K562 (cell line): Measurements from ENCODE around the gene ANKRD12. TPM values are rescaled to one million over a fixed set of nuclear protein-coding genes. Genes with fewer than 3 reads are reported as not detected.
A peak's percentile ranks its signal among the peaks of the same experiment; 100 is the strongest.

Source experiments
- ATAC-seq: fragments of 200-7000 bp; cut with Tn5 transposase; 3 replicates; pipeline ENCODE4 v1.9.1; 2020; ENCODE audit warnings: moderate library complexity
- BruUV-seq: library from RNA; stranded (reverse); fragments of 400-500 nt; replicated peaks from 2 replicates; lab custom pipeline; 2021; lab: Mats Ljungman, UMichigan
- CTCF ChIA-PET: fragments of 300-600 bp; formaldehyde crosslinking; extraction: SDS; loops from one replicate; lab custom pipeline; 2021; ENCODE audit warnings: low intra/inter-chr PET ratio; lab: Yijun Ruan, JAX
- POLR2A ChIA-PET: fragments of 300-600, 350-650 bp; sonication (Branson Sonifier 250); formaldehyde crosslinking; extraction: SDS; loops from one replicate; lab custom pipeline; 2021; ENCODE audit warnings: antibody characterized with exemption, inconsistent platforms; lab: Yijun Ruan, JAX
- DNase-seq, 4 experiments: peaks; one replicate each; pipeline versions ENCODE4 v3.0.0 to v3.0.0-alpha.2; 2011 to 2018; ENCODE audit warnings: low spot score in 3 of 4, mixed read lengths in 3 of 4; ENCODE audit errors: extremely low read depth in 1 of 4
- FAIRE-seq: peaks from 2 replicates; lab custom pipeline; 2011; peaks lifted over from hg19 to GRCh38; lab: Jason Lieb, UNC
- H2AFZ ChIP-seq: 2 replicates; pipeline ENCODE4 v1.6.0; 2011; ENCODE audit warnings: low read depth, low read length, control low read depth, inconsistent platforms
- H3K27ac ChIP-seq: fragments of 200-600 bp; 3 replicates; pipeline ENCODE4 v1.8.0; 2011; ENCODE audit warnings: low read depth, mild to moderate bottlenecking, control low read depth, inconsistent platforms, low read length, moderate library complexity, mixed read lengths; ENCODE audit errors: extremely low read depth
- H3K27me3 ChIP-seq, 2 experiments: fragments of 300-600 bp in 1 of 2; 2 replicates in 1 of 2; 3 replicates in 1 of 2; pipeline versions ENCODE4 v1.6.0 to v1.8.0; 2011; ENCODE audit warnings: inconsistent platforms in 2 of 2, low read length in 2 of 2, mild to moderate bottlenecking in 1 of 2, mixed read lengths in 1 of 2, moderate library complexity in 1 of 2; ENCODE audit not compliant: control insufficient read depth in 2 of 2, insufficient read depth in 2 of 2
- H3K36me3 ChIP-seq: fragments of 300-600 bp; 3 replicates; pipeline ENCODE4 v1.8.0; 2011; ENCODE audit warnings: mild to moderate bottlenecking, low read length, inconsistent platforms; ENCODE audit not compliant: control insufficient read depth, insufficient read depth
- H3K4me1 ChIP-seq, 2 experiments: fragments of 200-600 bp in 1 of 2; replicated peaks in 1 of 2; 2 replicates in 1 of 2; 3 replicates in 1 of 2; pipeline versions ENCODE4 v1.5.1 to v1.8.0; 2011; ENCODE audit warnings: inconsistent platforms in 2 of 2, low read length in 2 of 2, mild to moderate bottlenecking in 1 of 2, mixed read lengths in 1 of 2, moderate library complexity in 1 of 2; ENCODE audit not compliant: control insufficient read depth in 2 of 2, insufficient read depth in 2 of 2
- H3K4me2 ChIP-seq: 2 replicates; pipeline ENCODE4 v1.6.1; 2011; ENCODE audit warnings: low read length, control low read depth, inconsistent platforms, mixed read lengths; ENCODE audit not compliant: insufficient read depth
- H3K4me3 ChIP-seq: fragments of 200-600 bp; sonication (generic), shearing (Covaris generic); 2 replicates; pipeline ENCODE4 v1.5.1; 2016; ENCODE audit warnings: control low read depth, inconsistent platforms
- H3K79me2 ChIP-seq: fragments of 200-600 bp; 3 replicates; pipeline ENCODE4 v1.8.0; 2011; ENCODE audit warnings: low read length, inconsistent platforms; ENCODE audit not compliant: control insufficient read depth, insufficient read depth
- H3K9ac ChIP-seq, 2 experiments: 2 replicates each; pipeline versions ENCODE4 v1.6.0 to v1.6.1; 2011; ENCODE audit warnings: low read depth in 2 of 2, low read length in 2 of 2, control low read depth in 1 of 2, inconsistent platforms in 1 of 2, mild to moderate bottlenecking in 1 of 2, mixed read lengths in 1 of 2; ENCODE audit not compliant: insufficient read depth in 1 of 2
- H3K9me1 ChIP-seq: one replicate; pipeline ENCODE4 v1.6.0; 2011; ENCODE audit warnings: inconsistent platforms, mild to moderate bottlenecking, low read length, moderate library complexity; ENCODE audit not compliant: control insufficient read depth, insufficient read depth
- H3K9me3 ChIP-seq: replicated peaks from 2 replicates; pipeline ENCODE4 v1.5.1; 2011; ENCODE audit warnings: low read depth, low read length, inconsistent platforms; ENCODE audit not compliant: control insufficient read depth, insufficient read depth
- H4K20me1 ChIP-seq: replicated peaks from 2 replicates; pipeline ENCODE4 v1.6.1; 2011; ENCODE audit warnings: low read length, inconsistent platforms, mixed read lengths; ENCODE audit not compliant: control insufficient read depth, insufficient read depth
- ATF1 ChIP-seq, 2 experiments: fragments of 450-650 bp in 1 of 2; IDR thresholded peaks; 2 replicates each; pipeline ENCODE4 v1.6.1; 2016; ENCODE audit warnings: missing compliant biosample characterization in 1 of 2, missing genetic modification characterization in 1 of 2
- CBFA2T3 ChIP-seq: fragments of 450-650 bp; IDR thresholded peaks from 2 replicates; pipeline ENCODE4 v1.6.1; 2017
- MEIS2 ChIP-seq: fragments of 450-650 bp; IDR thresholded peaks from 2 replicates; pipeline ENCODE4 v1.6.1; 2014; ENCODE audit warnings: mild to moderate bottlenecking; ENCODE audit not compliant: partially characterized antibody
- NCOR1 ChIP-seq: fragments of 450-650 bp; IDR thresholded peaks from 2 replicates; pipeline ENCODE4 v1.6.1; 2016; ENCODE audit warnings: mild to moderate bottlenecking, moderate library complexity
- RBM15 ChIP-seq: fragments of 200-400 bp; formaldehyde crosslinking; IDR thresholded peaks from 2 replicates; pipeline ENCODE4 v1.6.1; 2018; ENCODE audit warnings: mild to moderate bottlenecking, low read length, moderate library complexity; ENCODE audit not compliant: insufficient read depth
- TEAD4 ChIP-seq, 2 experiments: sonication (generic) in 1 of 2; formaldehyde crosslinking in 1 of 2; IDR thresholded peaks; 2 replicates each; pipeline versions ENCODE4 v1.6.1 to v1.8.0; 2012 to 2022; ENCODE audit warnings: borderline replicate concordance in 1 of 2, inconsistent platforms in 1 of 2, low read length in 1 of 2, mild to moderate bottlenecking in 1 of 2, missing genetic modification reagents in 1 of 2
- WGBS: fragments of 100-300 bp; shearing (Covaris generic); methylation state at CpG from one replicate; pipeline ENCODE4 v1.1.6; 2016; ENCODE audit warnings: low coverage, mixed read lengths; ENCODE audit not compliant: insufficient coverage; ENCODE audit errors: missing lambda C conversion rate; 5-methylcytosine and 5-hydroxymethylcytosine counted together
- in situ Hi-C: fragments of 300-500 bp; cut with MboI; formaldehyde crosslinking; loops from 4 replicates; pipeline ENCODE4 v1.15.0; 2018; ENCODE audit warnings: inconsistent platforms, mixed read lengths
- intact Hi-C: fragments of 100-400 bp; cut with micrococcal nuclease; formaldehyde crosslinking; loops from 2 replicates; pipeline ENCODE4 v1.14.2; 2022
- polyA plus RNA-seq, 8 experiments: library from polyadenylated mRNA; depleted of rRNA in 4 of 8; stranded (reverse) in 5 of 8; unstranded in 3 of 8; fragments of >200 nt; fragmentation: Nextera tagmentation in 2 of 8; fragmentation: Illumina TruSeq in 1 of 8; extraction: Ambion mirVana in 2 of 8; extraction: Trizol in 1 of 8; gene quantifications; 2 replicates each; pipeline versions ENCODE4 v1.2.1 to v1.2.3, GENCODE V29; 2011 to 2014; ENCODE audit warnings: inconsistent platforms in 1 of 8, missing spikeins in 1 of 8
- total RNA-seq, 7 experiments: library from RNA; depleted of rRNA in 6 of 7; stranded (reverse); fragments of >200 nt in 6 of 7; fragmentation: Illumina TruSeq in 2 of 7; extraction: Trizol in 2 of 7; gene quantifications; 2 replicates each; pipeline versions ENCODE4 v1.2.1 to v1.2.3, GENCODE V29; 2011 to 2021; ENCODE audit warnings: low replicate concordance in 1 of 7
- TF ChIP-seq, protein P1 (sequence below): fragments of 450-650 bp; IDR thresholded peaks from 2 replicates; pipeline ENCODE4 v1.6.1; 2016

The ANKRD12 gene
- total and polyA plus RNA-seq, 9 of the 15 experiments (the other 6 are each of a cell fraction or from before 2014, with no cell fraction given) = 6.6 to 28.2 (median 16.0) TPM

GRCh38 chr18:9189491-9189890 lies 52.9 kb downstream of the ANKRD12 start:
- Histone ChIP-seq H2AFZ (no peak overlapping the region), H3K9me3 (no peaks in the 10 kb centered on the region), H3K4me2 (no peak overlapping the region), H3K9me1 (no peaks in the 10 kb centered on the region), H3K27ac (0 out of 3 replicates have a peak overlapping the region, but pooled peaks have one; percentile 7), H3K27me3 (no peaks in the 10 kb centered on the region), H3K79me2 (peaks cover 25% of the 10 kb centered on the region), H3K9ac (no peak overlapping the region), H3K36me3 (peaks cover 24% of the 10 kb centered on the region), H3K4me3 (no peak overlapping the region), H3K4me1 (peaks cover 3 to 30% of the 10 kb centered on the region in 2 experiments; a peak in 3 of 5 replicates), H4K20me1 (no peaks in the 10 kb centered on the region; the same call in 1 of the 2 replicates)
- peak; percentile 19; the same call in 2 of the 3 replicates for ATAC-seq
- 2% methylated on average over 2 of the region's 2 CpGs for WGBS
- ChIA-PET POLR2A (interaction anchor here (1.1 to 2.8 kb wide), 4 partner anchors 9 to 54 kb away, joined by 3 to 12 read pairs (median 4); no protein-coding TSS in a partner anchor), CTCF (no interaction called here)
- in situ Hi-C loops = no loop called here
- TF ChIP-seq, protein P1, sequence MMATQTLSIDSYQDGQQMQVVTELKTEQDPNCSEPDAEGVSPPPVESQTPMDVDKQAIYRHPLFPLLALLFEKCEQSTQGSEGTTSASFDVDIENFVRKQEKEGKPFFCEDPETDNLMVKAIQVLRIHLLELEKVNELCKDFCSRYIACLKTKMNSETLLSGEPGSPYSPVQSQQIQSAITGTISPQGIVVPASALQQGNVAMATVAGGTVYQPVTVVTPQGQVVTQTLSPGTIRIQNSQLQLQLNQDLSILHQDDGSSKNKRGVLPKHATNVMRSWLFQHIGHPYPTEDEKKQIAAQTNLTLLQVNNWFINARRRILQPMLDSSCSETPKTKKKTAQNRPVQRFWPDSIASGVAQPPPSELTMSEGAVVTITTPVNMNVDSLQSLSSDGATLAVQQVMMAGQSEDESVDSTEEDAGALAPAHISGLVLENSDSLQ = peak; percentile 38; the same call in 1 of the 2 replicates
- no peak for TF ChIP-seq ATF1 (CRISPR knock-in tag; IDR thresholded peaks at IDR 0.05)
- no peak for TF ChIP-seq ATF1 (tag; IDR thresholded peaks at IDR 0.05)
- TF ChIP-seq TEAD4 (IDR thresholded peaks at IDR 0.05; ENCODE audit: low read length) = peak; percentile 30; the same call in 1 of the 2 replicates
- no peak for TF ChIP-seq TEAD4 (CRISPR knock-in tag; IDR thresholded peaks at IDR 0.05; ENCODE audit: borderline replicate concordance)
- TF ChIP-seq NCOR1 = peak; percentile 7; the same call in 1 of the 2 replicates
- no peak for TF ChIP-seq RBM15
- TF ChIP-seq MEIS2 = peak; percentile 36
- peak; percentile 51 for TF ChIP-seq CBFA2T3
- intact Hi-C loops = no loop called here
- peak in 1 of 4 experiments; percentile 28 for DNase-seq
- no peak for FAIRE-seq
- no TSS peak for BruUV-seq
